A549 treated with Mapracorat at 1 μM for 4 hours (cell line): ENCODE data around the gene CERS2. TPM values are rescaled to one million over a fixed set of nuclear protein-coding genes. Genes with fewer than 3 reads are reported as not detected.

Source experiments
- total RNA-seq: library from RNA; stranded (reverse); fragments of 200-300 nt; extraction: Qiagen RNA extraction; gene quantifications from 5 replicates; pipeline ENCODE4 v1.2.3, GENCODE V29; 2022

Gene CERS2, protein sequence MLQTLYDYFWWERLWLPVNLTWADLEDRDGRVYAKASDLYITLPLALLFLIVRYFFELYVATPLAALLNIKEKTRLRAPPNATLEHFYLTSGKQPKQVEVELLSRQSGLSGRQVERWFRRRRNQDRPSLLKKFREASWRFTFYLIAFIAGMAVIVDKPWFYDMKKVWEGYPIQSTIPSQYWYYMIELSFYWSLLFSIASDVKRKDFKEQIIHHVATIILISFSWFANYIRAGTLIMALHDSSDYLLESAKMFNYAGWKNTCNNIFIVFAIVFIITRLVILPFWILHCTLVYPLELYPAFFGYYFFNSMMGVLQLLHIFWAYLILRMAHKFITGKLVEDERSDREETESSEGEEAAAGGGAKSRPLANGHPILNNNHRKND
- 239 to 262 TPM (median 246 TPM) in 5 replicates for total RNA-seq

GRCh38 chr1:150974580-150975478 lies at the start of gene CERS2:
TSS of gene CERS2 (minus strand) at chr1:150974835. CDS start at chr1:150969090, 5,745 bp downstream.

GRCh38 chr1:151008244-151009205 lies 33.9 kb upstream of the CERS2 start, which contains the start of gene PRUNE1:
TSS of gene PRUNE1 (plus strand) at chr1:151008449. CDS start at chr1:151008633, 184 bp downstream.

DNA sequence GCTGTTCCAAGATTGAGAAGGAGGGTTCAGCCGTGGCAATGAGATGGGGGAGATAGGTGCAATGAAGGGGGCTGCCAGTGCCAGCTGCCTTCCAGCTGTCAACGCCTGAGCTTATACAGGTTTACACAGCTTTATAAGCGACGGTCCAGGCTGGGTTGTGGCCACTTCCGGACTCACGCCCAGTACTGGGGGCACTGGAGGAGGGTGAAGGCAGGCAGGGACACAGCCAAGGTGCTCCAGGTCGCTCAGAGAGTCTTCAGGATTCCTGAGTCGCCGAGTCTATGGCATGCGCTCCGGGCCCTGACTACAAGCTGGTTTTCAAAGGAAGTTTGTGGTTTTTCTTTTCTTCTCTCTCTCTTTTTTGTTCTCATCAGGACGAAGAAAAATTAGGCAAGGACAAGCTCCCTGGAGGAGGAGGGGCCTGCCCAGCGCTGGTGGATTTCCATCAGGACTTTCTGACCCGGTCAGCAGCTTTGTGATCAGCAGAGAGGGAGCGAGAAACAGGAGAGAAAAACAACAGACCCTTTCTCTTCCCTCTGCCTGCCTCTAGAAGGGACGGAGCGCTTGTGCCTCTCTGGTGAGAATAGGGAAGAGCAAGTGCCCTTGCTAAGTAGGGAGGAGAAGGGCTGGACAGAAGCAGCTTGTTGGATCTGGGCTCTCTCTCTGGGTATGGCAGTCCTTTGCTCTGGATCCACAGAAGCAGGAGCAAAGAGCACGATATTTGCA lies 31.9 kb upstream of the CERS2 start, which contains the start of gene MINDY1:
MINDY1 (minus strand) TSS at position 576 of the 726 bp plus-strand sequence. CDS start 4,285 bp downstream, outside the sequence.

GRCh38 chr1:150981805-150982712 lies 7.4 kb upstream of the CERS2 start, which contains the start of gene ANXA9:
TSS of gene ANXA9 (plus strand) at chr1:150982292. CDS start at chr1:150983106, 814 bp downstream.

GRCh38 chr1:150926097-150926741 lies 48.4 kb downstream of the CERS2 start, which contains the start of gene SETDB1:
TSS of gene SETDB1 (plus strand) at chr1:150926363. CDS start at chr1:150927715, 1,352 bp downstream.

Other genes with a start within 250 kb of the CERS2 start
- gene CTSS, start 209.1 kb downstream of the CERS2 start, total RNA-seq = 14.2 to 18.5 TPM (median 14.4 TPM) in 5 replicates
- gene CTSK, start 166.6 kb downstream of the CERS2 start, total RNA-seq = 1.4 to 2.2 TPM (median 1.7 TPM) in 5 replicates
- gene ARNT, start 98.2 kb downstream of the CERS2 start, total RNA-seq = 9.4 to 14.5 TPM (median 11.9 TPM) in 5 replicates
- not detected in 5 replicates for gene CTXND2, start 87.7 kb downstream of the CERS2 start, total RNA-seq
- 21.2 to 26.1 TPM (median 23.9 TPM) in 5 replicates for gene SETDB1, start 48.5 kb downstream of the CERS2 start, total RNA-seq
- 0.51 to 1.2 TPM (median 0.92 TPM) in 5 replicates for gene ANXA9, start 7.5 kb upstream of the CERS2 start, total RNA-seq
- gene MINDY1, start 32.1 kb upstream of the CERS2 start, total RNA-seq = 2.1 to 3.7 TPM (median 2.8 TPM) in 5 replicates
- 11.3 to 15.4 TPM (median 15.0 TPM) in 5 replicates for gene PRUNE1, start 33.6 kb upstream of the CERS2 start, total RNA-seq
- gene BNIPL, start 61.8 kb upstream of the CERS2 start, total RNA-seq = 0.06 to 0.30 TPM (median 0.15 TPM) in 5 replicates
- 5.7 to 8.6 TPM (median 6.6 TPM) in 5 replicates for gene C1orf56, start 72.9 kb upstream of the CERS2 start, total RNA-seq
- gene CDC42SE1, start 84.8 kb upstream of the CERS2 start, total RNA-seq = 76.7 to 92.0 TPM (median 80.0 TPM) in 5 replicates
- gene MLLT11, start 85.6 kb upstream of the CERS2 start, total RNA-seq = 13.2 to 16.7 TPM (median 16.1 TPM) in 5 replicates
- gene GABPB2, start 95.9 kb upstream of the CERS2 start, total RNA-seq = 2.4 to 3.1 TPM (median 2.9 TPM) in 5 replicates
- gene SEMA6C, start 171.8 kb upstream of the CERS2 start, total RNA-seq = 1.5 to 2.6 TPM (median 1.7 TPM) in 5 replicates
- not detected in 5 replicates for gene TNFAIP8L2, start 181.8 kb upstream of the CERS2 start, total RNA-seq
- gene LYSMD1, start 191.1 kb upstream of the CERS2 start, total RNA-seq = 5.1 to 7.5 TPM (median 6.3 TPM) in 5 replicates
- 44.5 to 47.6 TPM (median 46.1 TPM) in 5 replicates for gene SCNM1, start 191.3 kb upstream of the CERS2 start, total RNA-seq
- gene TMOD4, start 201.1 kb upstream of the CERS2 start, total RNA-seq = 0.25 to 0.32 TPM (median 0.30 TPM) in 3 of 5 replicates, not detected in the others
- 42.7 to 63.6 TPM (median 44.0 TPM) in 5 replicates for gene VPS72, start 215.4 kb upstream of the CERS2 start, total RNA-seq
- 45.0 to 60.9 TPM (median 49.8 TPM) in 5 replicates for gene PIP5K1A, start 223.7 kb upstream of the CERS2 start, total RNA-seq